ENCODE data around the gene KRT24. TPM values are rescaled to one million over a fixed set of nuclear protein-coding genes. Genes with fewer than 3 reads are reported as not detected.

KRT24 gene
- total RNA-seq, 4 donors from 2014 or later: 0.17 to 0.52 (median 0.42) TPM; not detected in 1

DNA sequence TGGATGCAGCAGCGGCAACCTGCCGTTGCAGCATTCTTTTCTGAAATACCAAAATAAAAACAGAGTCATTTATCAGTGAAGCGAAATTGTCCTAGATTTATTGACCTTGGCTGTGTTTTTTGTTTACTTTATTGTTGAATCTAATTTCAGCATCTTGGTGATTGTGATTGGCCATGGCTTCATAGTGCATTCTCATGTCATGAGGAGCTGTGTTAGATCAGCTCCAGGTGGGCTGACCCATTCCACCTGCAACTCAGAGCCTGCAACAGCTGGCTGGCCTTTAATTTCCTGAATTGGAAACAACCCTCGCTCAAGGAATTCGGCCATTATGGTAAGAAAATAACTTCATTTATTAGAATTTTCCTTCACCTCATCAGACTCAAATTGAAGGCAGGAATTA, 16.4 kb downstream of the KRT24 start:
- H3K27me3 ChIP-seq: peaks cover 0 to 7% (median 0%) of the 10 kb centered on the region in 4 donors
- H3K27ac ChIP-seq (replicated peaks in 1 of 4): no peak overlapping the region
- no peak for TF ChIP-seq EP300 (IDR thresholded peaks at IDR 0.05)
- TF ChIP-seq, protein P1, sequence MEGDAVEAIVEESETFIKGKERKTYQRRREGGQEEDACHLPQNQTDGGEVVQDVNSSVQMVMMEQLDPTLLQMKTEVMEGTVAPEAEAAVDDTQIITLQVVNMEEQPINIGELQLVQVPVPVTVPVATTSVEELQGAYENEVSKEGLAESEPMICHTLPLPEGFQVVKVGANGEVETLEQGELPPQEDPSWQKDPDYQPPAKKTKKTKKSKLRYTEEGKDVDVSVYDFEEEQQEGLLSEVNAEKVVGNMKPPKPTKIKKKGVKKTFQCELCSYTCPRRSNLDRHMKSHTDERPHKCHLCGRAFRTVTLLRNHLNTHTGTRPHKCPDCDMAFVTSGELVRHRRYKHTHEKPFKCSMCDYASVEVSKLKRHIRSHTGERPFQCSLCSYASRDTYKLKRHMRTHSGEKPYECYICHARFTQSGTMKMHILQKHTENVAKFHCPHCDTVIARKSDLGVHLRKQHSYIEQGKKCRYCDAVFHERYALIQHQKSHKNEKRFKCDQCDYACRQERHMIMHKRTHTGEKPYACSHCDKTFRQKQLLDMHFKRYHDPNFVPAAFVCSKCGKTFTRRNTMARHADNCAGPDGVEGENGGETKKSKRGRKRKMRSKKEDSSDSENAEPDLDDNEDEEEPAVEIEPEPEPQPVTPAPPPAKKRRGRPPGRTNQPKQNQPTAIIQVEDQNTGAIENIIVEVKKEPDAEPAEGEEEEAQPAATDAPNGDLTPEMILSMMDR (IDR thresholded peaks at IDR 0.05): no peak
- no peak overlapping the region for H3K4me3 ChIP-seq
- WGBS: 75% methylated on average over 5 of the region's 5 CpGs
- H3K4me1 ChIP-seq: no peaks in the 10 kb centered on the region
- intact Hi-C loops (cut with DNase I): no loop called here
- H3K36me3 ChIP-seq: no peaks in the 10 kb centered on the region
- no peaks in the 10 kb centered on the region for H3K9me3 ChIP-seq
- no peak for DNase-seq (ENCODE audit: extremely low spot score)

DNA sequence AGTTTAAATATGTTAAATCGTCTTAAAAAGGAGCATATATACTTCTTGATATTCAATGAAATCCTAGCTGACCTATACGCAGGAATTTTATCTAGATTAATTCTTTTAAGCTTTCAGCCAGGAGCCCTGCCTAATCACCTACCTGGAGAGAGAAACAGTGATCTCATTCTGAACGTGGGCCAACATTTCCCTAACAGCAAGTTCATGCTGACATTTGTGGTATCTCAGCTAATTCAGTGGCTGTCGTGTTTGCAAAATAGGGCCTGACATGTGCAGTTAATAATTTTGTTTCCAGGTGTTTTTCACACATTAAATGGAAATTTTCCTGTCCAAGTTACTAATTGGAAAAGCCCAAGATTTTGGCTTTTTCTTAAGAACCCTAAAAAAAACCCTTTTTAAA, 17.4 kb downstream of the KRT24 start:
- Histone ChIP-seq H3K36me3 (no peaks in the 10 kb centered on the region), H3K9me3 (no peaks in the 10 kb centered on the region), H3K4me1 (no peaks in the 10 kb centered on the region), H3K4me3 (no peak overlapping the region), H3K27me3 (peaks cover 0 to 7% (median 0%) of the 10 kb centered on the region in 4 donors), H3K27ac (replicated peaks in 1 of 4) (no peak overlapping the region)
- intact Hi-C loops (cut with DNase I): no loop called here
- 56% methylated on average over 4 of the region's 4 CpGs for WGBS
- TF ChIP-seq POLR2A (IDR thresholded peaks at IDR 0.05; ENCODE audit: low read depth) (no peak), EP300 (IDR thresholded peaks at IDR 0.05) (no peak), POLR2AphosphoS5 (IDR thresholded peaks at IDR 0.05) (no peak)
- TF ChIP-seq, protein P1 (IDR thresholded peaks at IDR 0.05): no peak
- no peak for DNase-seq (ENCODE audit: extremely low spot score)

- no peak overlapping the region for H3K4me3 ChIP-seq
- DNase-seq (ENCODE audit: extremely low spot score): no peak
- H3K9me3 ChIP-seq: no peaks in the 10 kb centered on the region
- intact Hi-C loops (cut with DNase I): no loop called here
- H3K27ac ChIP-seq (replicated peaks in 1 of 4): no peak overlapping the region
- H3K4me1 ChIP-seq: no peaks in the 10 kb centered on the region
- no peak for TF ChIP-seq EP300 (IDR thresholded peaks at IDR 0.05)
- TF ChIP-seq POLR2AphosphoS5 (IDR thresholded peaks at IDR 0.05): no peak
- no peak for TF ChIP-seq POLR2A (IDR thresholded peaks at IDR 0.05; ENCODE audit: low read depth)
- TF ChIP-seq, protein P1 (IDR thresholded peaks at IDR 0.05): no peak
- H3K36me3 ChIP-seq: no peaks in the 10 kb centered on the region
- peaks cover 0 to 40% (median 0%) of the 10 kb centered on the region in 4 donors for H3K27me3 ChIP-seq
Observed at GRCh38 chr17:40680998-40681397, 22.6 kb downstream of the KRT24 start.

DNA sequence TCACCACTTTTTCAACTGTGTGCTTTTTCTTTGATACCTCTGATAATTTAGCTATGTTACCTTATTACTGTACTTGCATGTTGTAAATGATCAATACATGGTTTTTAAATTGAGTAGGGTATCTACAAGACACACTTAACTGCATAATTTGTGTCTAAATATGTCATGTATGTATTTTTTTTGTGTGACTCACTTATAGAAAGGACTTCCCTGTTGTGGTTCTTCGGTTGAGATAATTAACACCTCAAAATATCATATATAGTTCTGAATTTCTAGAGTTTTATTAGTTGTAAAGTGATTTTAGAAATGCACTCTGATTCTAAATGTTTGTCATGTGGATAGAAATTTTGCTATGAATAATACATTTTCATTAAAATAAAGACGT, 24.0 kb downstream of the KRT24 start:
- H3K9me3 ChIP-seq: no peaks in the 10 kb centered on the region
- H3K4me3 ChIP-seq: no peak overlapping the region
- intact Hi-C loops (cut with DNase I): no loop called here
- 88% methylated on average over 2 of the region's 2 CpGs for WGBS
- DNase-seq (ENCODE audit: extremely low spot score): no peak
- H3K4me1 ChIP-seq: no peaks in the 10 kb centered on the region
- no peak overlapping the region for H3K27ac ChIP-seq (replicated peaks in 1 of 4)
- peaks cover 0 to 46% (median 0%) of the 10 kb centered on the region in 4 donors for H3K27me3 ChIP-seq
- H3K36me3 ChIP-seq: no peaks in the 10 kb centered on the region
- no peak for TF ChIP-seq EP300 (IDR thresholded peaks at IDR 0.05)
- TF ChIP-seq POLR2A (IDR thresholded peaks at IDR 0.05; ENCODE audit: low read depth): no peak
- no peak for TF ChIP-seq POLR2AphosphoS5 (IDR thresholded peaks at IDR 0.05)
- TF ChIP-seq, protein P1 (IDR thresholded peaks at IDR 0.05): no peak

DNA sequence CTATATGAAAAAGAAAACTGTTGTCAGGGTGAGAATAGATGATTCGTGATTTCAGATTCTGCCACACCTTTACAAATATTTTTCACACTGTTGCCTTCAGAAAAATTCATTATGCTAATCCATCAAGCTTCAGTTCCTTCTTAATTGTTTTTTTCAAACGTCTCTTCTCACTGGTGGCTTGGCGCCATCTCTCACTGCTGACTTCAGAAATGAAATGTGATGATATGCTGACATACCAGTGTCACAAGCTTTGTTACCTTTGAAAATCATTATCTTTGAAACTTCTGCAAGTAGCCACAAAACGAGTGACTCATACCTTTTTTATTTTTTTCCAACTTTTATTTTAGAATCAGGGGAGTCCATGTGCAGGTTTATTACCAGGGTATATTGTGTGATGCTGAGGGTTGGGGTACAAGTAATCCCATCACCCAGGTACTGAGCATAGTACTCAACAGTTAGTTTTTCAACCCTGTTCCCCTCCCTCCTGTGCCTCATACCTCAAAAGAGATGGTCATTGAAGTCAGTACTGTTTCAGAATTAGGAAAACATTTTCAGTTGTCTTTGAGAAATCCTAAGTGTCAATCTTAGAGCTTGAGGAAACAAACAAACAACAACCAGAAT, 24.5 kb downstream of the KRT24 start:
- TF ChIP-seq, protein P1 (IDR thresholded peaks at IDR 0.05): no peak
- TF ChIP-seq EP300 (IDR thresholded peaks at IDR 0.05) (no peak), POLR2A (IDR thresholded peaks at IDR 0.05; ENCODE audit: low read depth) (no peak), POLR2AphosphoS5 (IDR thresholded peaks at IDR 0.05) (no peak)
- H3K36me3 ChIP-seq: no peaks in the 10 kb centered on the region
- no peak overlapping the region for H3K27ac ChIP-seq (replicated peaks in 1 of 4)
- intact Hi-C loops (cut with DNase I): no loop called here
- no peak for DNase-seq (ENCODE audit: extremely low spot score)
- 54% methylated on average over 4 of the region's 4 CpGs for WGBS
- no peaks in the 10 kb centered on the region for H3K9me3 ChIP-seq
- no peaks in the 10 kb centered on the region for H3K4me1 ChIP-seq
- no peak overlapping the region for H3K4me3 ChIP-seq
- peaks cover 0 to 41% (median 0%) of the 10 kb centered on the region in 4 donors for H3K27me3 ChIP-seq

All from esophagus muscularis mucosa (tissue), 4 donors.